GM19397 (cell line): ENCODE measurements around the gene ENO3.
A peak's percentile ranks its signal among the peaks of the same experiment; 100 is the strongest.

Experiments
- ATAC-seq: cut with Tn5 transposase; IDR thresholded peaks from one replicate; pipeline ENCODE4 v1.9.1; 2021; ENCODE audit warnings: mild to moderate bottlenecking, moderate library complexity; ENCODE audit not compliant: unreplicated experiment

The ENO3 gene

DNA sequence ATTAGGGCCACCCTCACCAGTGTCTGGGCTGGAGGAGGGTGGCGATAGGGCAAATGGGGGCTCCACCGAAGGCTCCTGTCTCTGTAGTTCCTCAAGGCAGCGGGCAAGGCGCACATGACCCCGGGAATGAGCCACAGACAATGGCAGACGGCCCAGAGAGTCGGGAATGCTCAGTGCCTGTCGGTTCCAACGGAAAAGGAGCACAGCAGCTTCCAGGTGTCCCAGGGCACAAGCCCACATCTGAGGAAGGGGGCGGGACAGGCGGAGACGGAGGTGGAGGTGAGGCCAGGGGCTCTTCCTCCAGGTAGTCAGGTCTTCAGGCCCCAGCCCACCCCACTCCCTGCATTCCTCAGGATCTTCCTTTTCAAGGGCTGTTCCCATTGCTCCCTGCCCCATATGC lies 21.8 kb downstream of the ENO3 start:
- no peak for ATAC-seq

DNA sequence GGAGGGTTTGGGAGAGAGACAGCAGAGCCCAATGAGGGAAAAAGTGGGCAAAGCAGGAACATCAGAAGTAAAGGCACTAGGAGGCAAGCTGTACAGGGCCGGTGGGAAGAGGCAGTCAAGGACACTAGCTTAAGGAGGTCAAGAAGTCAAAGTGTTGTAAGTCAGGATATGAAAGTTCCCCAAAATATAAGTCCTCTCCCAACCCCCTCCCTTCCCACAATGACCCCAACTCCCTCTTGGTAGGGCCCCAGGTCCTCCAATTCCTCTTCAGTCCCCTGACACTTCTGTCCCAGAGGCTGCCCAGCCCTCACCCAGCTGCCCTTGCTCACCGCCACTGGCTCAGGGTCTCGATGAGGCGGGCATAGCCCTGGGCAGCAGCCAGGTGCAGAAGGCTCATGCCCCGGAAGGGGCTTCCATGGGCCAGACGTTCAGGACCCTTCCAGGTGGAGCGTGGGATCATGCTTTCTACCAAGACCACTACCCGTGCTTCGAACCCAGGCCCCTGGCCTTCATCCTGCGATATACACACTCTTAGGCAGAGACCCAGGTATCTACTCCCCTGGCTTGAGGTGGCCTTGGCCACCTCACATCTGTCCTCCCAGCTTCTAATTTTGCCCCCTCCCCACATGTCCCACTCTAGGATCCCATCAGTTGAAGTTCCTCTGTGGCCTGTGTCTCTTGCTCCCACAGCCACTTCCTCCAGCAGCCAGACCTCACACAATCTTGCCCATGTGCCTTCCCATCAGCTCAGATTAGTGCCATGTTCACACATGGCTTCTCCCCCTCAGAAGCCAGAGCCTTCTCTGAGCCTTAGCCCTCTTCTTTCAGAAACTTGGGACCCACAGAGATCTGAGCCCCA lies 22.6 kb downstream of the ENO3 start:
- no peak for ATAC-seq

- no peak for ATAC-seq
These were observed 23.3 kb downstream of the ENO3 start for GRCh38 chr17:4974115-4974670.

DNA sequence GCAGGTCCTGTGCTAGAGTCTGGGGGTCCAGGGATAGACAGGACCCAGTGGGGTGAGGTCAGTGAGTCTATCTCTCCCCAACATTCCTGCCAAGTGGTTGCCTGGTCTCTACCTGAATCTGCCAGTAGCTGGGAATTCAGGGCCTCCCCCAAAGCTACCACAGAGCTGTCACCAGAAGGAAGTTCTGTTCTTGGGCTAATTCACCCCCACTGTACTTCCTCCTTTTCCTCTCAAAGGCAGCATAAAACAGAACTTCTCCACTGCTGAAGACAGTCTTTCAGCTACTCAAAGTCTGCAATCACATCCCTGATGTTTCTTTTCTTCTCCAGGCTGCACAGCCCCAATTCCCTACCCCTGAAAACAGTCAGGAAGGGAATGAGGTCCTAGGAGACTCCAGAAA lies 27.8 kb downstream of the ENO3 start:
- ATAC-seq, result no peak

GRCh38 chr17:4980644-4981216 lies 29.8 kb downstream of the ENO3 start:
- no peak for ATAC-seq

- no peak for ATAC-seq
These were observed 31.4 kb downstream of the ENO3 start for GRCh38 chr17:4982305-4982704.

- no peak for ATAC-seq
These were observed 35.5 kb downstream of the ENO3 start for GRCh38 chr17:4986403-4986802.

DNA sequence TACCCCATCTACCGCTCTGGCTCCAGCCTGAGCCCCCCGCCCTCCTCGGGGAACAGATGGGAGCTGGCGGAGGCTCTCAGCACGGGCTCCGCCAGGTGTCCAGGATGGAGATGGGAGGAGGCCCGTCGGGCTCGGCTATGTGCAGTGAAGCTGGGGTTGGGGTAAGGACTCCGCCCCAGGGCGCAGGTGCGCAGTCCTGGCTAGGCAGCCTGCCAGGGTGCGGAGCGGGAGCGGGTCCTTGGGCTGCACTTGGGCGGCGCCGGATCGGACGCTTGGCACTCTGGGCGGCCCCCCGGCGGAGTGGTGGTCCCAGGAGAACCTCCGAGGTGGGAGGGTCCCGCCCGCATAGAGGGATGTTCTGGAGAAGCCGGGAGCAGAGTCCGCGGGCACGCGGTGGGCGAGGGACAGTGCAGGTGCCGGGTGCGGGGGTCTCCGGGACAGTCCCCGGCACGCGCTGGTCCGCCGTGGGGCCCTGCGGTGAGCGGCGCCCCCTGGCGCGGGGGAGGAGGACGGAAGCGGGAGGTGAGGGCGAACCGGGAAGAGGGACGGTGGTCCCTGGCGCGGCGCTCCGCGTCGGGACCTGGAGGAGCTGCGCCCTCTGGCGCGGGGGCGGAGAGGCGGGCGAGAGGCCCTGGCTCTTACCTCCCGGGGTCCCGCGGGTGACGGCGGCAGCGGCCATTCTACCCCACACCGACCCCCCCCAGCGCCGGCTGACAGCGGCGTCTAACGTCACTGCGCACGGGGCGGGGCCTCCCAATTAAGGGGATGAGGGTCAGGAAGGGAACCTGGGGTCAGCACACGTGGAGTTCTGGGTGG lies 36.2 kb downstream of the ENO3 start, which contains the start of gene CAMTA2:
Gene CAMTA2, minus strand, starts transcription at position 725 of the 816 bp plus-strand sequence. CDS start 1,453 bp downstream, outside the sequence.
- peak; percentile 65 for ATAC-seq

DNA sequence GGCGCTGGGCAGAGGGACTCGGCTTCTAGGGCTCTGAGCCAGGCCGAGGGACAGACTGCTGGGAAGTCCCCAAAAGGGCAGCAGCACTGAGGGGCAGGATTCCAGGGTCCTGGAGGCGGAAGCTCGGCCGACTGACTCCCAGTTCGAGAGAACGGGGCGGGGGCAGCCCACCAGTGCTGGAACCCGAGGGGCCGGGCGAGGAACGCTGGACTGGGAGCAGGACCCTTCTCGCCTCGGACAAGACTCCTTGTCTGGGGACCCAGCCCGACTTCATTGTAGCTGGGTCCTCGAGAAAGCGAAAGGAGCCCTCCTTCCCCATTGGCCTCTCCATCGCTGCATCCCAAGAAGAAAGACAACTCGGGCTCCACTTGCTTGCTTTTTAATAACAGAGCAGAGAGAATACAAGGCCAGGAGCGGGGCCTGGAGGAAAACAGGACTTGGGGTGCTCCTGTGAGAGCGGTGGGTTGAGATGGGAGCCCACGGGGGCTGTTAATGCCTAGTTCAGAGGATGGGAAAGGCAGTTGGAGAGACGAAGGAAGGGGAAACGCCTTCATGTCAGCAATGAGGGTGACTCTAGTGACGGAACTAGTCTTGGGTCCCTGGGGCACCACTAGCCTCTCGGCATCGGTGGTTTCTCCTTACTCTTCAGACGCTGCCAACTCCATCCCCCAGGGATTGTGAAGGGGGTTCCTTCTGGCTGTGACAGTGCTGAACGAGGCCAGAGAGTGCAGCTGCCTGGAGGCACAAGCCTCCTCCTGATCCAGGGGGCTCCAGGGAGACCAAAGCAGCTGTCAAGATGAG lies 37.0 kb downstream of the ENO3 start:
- ATAC-seq, result no peak

- ATAC-seq, result no peak
These were observed 43.2 kb downstream of the ENO3 start for GRCh38 chr17:4994081-4994595.

DNA sequence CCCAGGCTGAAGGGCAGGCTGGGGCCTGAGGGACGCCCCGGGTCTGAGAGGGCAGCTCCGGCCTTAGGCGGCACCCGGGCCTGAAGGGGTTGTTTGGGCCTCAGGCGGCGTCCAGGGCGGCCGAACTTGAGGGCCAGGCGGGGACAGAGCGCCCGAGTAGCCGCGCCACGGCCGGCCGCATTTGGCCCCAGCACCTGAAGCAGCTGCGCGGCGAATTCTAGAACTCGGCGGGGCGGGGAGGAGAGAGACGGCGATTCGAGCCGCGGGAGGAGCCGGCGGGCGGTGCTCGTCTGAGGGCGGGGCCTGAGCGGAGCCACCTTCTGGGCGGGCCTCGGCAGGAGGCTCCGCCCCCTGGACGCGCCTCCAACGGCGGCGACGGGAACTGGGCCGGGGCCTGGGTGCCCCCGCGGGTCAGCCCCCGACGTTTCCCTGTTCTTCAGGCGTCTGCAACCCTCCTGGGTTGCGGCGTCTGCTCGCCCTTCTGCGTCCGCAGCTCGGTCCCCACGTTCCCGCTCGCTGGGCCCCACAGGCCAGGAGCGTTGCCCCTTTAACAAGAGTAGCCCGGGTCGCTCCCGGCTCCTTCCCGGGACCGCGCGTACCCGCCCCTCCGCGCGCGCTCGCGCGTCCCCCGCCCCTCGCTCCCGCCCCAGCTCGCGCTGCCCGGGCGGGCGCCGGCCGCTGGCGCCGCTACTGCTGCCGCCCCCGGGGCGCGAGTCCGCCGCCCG lies 46.5 kb downstream of the ENO3 start, which contains the start of the genes INCA1 and KIF1C:
Gene INCA1, minus strand, starts transcription at position 221 of the 725 bp plus-strand sequence. CDS start 3,085 bp downstream, outside the sequence.
Gene KIF1C, plus strand, starts transcription at position 649 of the 725 bp plus-strand sequence. CDS start 2,297 bp downstream, outside the sequence.
- ATAC-seq, result peak; percentile 84

- ATAC-seq, result peak; percentile 11
These were observed 47.3 kb downstream of the ENO3 start for GRCh38 chr17:4998027-4998731.

DNA sequence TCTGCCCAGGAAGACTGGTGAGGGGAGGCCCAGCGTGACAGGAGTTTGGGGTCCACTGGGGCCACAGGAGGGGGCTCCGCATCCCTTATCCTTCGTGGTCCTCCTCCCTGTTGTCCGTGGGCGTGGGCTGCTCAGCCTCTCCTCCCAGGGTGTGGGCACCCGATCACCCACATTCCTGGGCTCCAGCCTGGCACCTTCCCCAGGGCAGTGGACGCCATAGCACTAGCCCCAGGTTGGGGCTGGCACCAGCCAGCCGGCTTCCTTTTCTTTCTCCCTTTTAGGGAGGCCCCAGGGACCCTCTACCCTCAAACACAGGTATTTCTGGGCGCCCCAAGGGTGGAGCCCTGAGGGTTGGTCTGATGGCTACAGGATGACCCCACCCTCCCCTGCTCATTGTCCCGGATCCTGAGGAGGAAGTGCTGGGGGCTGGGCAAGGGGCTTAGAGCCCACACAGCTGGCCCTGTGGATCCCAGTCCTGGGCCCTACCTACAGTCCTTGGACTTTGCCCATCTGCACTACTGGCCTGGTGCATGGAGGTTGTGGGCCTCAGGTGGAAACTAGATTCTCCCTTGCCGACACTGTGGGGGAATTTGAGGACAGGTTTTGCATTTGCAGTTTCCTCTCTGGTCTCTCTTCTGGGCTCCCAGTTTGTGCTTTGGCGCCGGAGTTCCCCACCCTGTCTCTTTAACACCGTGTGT lies 48.0 kb downstream of the ENO3 start:
- no peak for ATAC-seq

GRCh38 chr17:4999430-5000093 lies 48.6 kb downstream of the ENO3 start:
- no peak for ATAC-seq

- no peak for ATAC-seq
These were observed 49.3 kb downstream of the ENO3 start for GRCh38 chr17:5000237-5000639.

DNA sequence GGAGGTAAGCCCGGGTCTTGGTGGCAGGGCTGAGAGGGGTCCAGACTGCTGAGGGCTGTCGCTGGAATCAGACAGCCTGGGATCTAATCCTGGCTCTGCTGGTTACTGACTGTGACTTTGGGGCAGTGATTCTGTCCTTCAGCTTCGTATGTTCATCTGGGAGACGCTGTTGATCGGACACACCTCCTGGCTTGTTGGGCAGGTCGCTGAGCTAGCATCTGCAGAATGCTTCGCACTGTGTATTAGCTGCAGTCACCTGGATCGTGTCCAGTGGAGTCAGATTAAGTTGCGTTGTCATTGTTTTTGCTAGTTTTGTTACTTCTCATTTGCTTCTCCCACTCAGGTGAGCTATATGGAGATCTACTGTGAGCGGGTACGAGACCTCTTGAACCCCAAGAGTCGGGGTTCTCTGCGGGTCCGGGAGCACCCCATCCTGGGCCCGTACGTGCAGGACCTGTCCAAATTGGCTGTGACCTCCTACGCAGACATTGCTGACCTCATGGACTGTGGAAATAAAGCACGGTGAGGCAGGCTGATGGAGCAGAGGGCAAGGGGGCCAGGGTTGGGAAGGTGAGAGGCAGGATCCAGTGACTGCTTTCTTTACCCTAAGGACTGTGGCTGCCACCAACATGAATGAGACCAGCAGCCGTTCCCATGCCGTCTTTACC lies 51.3 kb downstream of the ENO3 start:
- ATAC-seq, result no peak
